ENCODE measurements around the gene MACROD1. TPM values are rescaled to one million over a fixed set of nuclear protein-coding genes. Genes with fewer than 3 reads are reported as not detected.
A peak's percentile ranks its signal among the peaks of the same experiment; 100 is the strongest.

MACROD1 gene
- total RNA-seq, 2 donors from 2014 or later = 37.9 to 48.0 TPM

GRCh38 chr11:64102005-64102738 lies 63.7 kb downstream of the MACROD1 start:
- ATAC-seq = no peak
- DNase-seq = no peak
- intact Hi-C loops (cut with DNase I) = no loop called here

GRCh38 chr11:64101461-64101860 lies 64.5 kb downstream of the MACROD1 start:
- intact Hi-C loops (cut with DNase I) = no loop called here
- DNase-seq = no peak
- ATAC-seq = peak in 1 of 2 donors; percentile 24

GRCh38 chr11:64100782-64101353 lies 65.0 kb downstream of the MACROD1 start:
- DNase-seq (no peak), ATAC-seq (no peak)
- intact Hi-C loops (cut with DNase I) = no loop called here

GRCh38 chr11:64100360-64100759 lies 65.6 kb downstream of the MACROD1 start:
- ATAC-seq = no peak
- intact Hi-C loops (cut with DNase I) = no loop called here
- DNase-seq = no peak

- intact Hi-C loops (cut with DNase I) = no loop called here
- no peak for ATAC-seq
- DNase-seq = no peak
These were observed 66.5 kb downstream of the MACROD1 start for GRCh38 chr11:64099436-64099835.

- DNase-seq (no peak), ATAC-seq (no peak)
- intact Hi-C loops (cut with DNase I) = no loop called here
These were observed 67.5 kb downstream of the MACROD1 start for GRCh38 chr11:64098318-64098831.

- intact Hi-C loops (cut with DNase I) = no loop called here
- DNase-seq (no peak), ATAC-seq (peak in 1 of 2 donors; percentile 13)
These were observed 68.2 kb downstream of the MACROD1 start for GRCh38 chr11:64097468-64098317.

GRCh38 chr11:64096835-64097234 lies 69.1 kb downstream of the MACROD1 start:
- ATAC-seq = no peak
- intact Hi-C loops (cut with DNase I) = no loop called here
- no peak for DNase-seq

- DNase-seq = no peak
- intact Hi-C loops (cut with DNase I) = no loop called here
- no peak for ATAC-seq
These were observed 70.0 kb downstream of the MACROD1 start for GRCh38 chr11:64095949-64096348.

- intact Hi-C loops (cut with DNase I) = no loop called here
- ATAC-seq (no peak), DNase-seq (no peak)
These were observed 70.6 kb downstream of the MACROD1 start for GRCh38 chr11:64095273-64095817.

- peak in 1 of 2 donors; percentile 29 for ATAC-seq
- DNase-seq = no peak
- intact Hi-C loops (cut with DNase I) = no loop called here
These were observed 71.3 kb downstream of the MACROD1 start for GRCh38 chr11:64094463-64095260.

GRCh38 chr11:64093233-64094039 lies 72.5 kb downstream of the MACROD1 start:
- DNase-seq = no peak
- no peak for ATAC-seq
- intact Hi-C loops (cut with DNase I) = no loop called here

- ATAC-seq (no peak), DNase-seq (no peak)
These were observed 73.2 kb downstream of the MACROD1 start for GRCh38 chr11:64092761-64093136.

GRCh38 chr11:64092111-64092760 lies 73.7 kb downstream of the MACROD1 start:
- intact Hi-C loops (cut with DNase I) = no loop called here
- DNase-seq (no peak), ATAC-seq (no peak)

More at GRCh38 chr11:64092761-64093136, 73.2 kb downstream of the MACROD1 start:
- intact Hi-C loops (cut with DNase I) = no loop called here

GRCh38 chr11:64090806-64091516 lies 75.0 kb downstream of the MACROD1 start:
- intact Hi-C loops (cut with DNase I) = no loop called here
- ATAC-seq (peak in 1 of 2 donors; percentile 1), DNase-seq (no peak)

GRCh38 chr11:64089915-64090805 lies 75.8 kb downstream of the MACROD1 start:
- intact Hi-C loops (cut with DNase I) = no loop called here
- no peak for ATAC-seq
- DNase-seq = no peak

Data from left cardiac atrium (tissue), 4 donors.